Measurements from ENCODE around the gene GPX4.

DNA sequence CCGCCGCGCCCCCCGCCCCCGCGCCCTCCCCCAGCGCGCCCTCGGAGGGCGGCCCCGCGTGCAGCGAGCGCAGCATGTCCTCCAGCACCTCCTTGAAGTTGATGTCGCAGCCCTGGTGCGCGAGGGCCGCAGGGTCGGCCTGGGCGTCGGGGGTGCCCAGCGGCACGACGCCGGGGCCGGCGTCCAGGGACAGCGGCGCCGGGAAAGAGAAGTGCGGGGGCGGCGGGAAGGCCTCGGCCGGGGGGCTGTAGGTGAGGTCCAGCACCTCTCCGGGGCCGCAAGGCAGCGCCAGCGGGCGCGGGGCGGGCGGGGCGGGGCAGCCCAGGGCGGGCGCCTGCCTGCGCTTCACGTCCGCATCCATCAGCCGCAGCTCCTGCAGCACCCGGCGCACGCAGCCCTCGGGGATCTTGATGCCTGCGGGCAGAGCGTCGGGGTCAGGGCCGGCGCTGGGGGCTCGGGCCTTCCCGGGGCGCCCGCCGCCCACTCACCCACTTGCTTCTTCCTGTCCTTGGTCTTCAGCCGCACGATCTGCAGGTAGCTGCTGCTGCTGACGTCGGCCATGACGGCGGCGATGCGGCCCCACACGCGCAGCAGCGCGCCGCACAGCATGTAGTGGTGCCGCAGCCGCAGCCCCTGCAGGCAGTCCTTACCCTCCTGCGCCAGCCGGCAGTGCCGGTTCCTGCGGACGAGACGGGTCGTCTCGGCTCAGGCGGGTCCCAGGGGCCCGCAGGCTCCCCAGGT is 4.7 kb downstream of the GPX4 start:
- TF ChIP-seq, protein P1, sequence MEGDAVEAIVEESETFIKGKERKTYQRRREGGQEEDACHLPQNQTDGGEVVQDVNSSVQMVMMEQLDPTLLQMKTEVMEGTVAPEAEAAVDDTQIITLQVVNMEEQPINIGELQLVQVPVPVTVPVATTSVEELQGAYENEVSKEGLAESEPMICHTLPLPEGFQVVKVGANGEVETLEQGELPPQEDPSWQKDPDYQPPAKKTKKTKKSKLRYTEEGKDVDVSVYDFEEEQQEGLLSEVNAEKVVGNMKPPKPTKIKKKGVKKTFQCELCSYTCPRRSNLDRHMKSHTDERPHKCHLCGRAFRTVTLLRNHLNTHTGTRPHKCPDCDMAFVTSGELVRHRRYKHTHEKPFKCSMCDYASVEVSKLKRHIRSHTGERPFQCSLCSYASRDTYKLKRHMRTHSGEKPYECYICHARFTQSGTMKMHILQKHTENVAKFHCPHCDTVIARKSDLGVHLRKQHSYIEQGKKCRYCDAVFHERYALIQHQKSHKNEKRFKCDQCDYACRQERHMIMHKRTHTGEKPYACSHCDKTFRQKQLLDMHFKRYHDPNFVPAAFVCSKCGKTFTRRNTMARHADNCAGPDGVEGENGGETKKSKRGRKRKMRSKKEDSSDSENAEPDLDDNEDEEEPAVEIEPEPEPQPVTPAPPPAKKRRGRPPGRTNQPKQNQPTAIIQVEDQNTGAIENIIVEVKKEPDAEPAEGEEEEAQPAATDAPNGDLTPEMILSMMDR (IDR thresholded peaks at IDR 0.05), result no peak
- no peak for TF ChIP-seq EZH2 (IDR thresholded peaks at IDR 0.05)

Data from neural progenitor cell (in vitro differentiated cells).